HFF-Myc (cell line): ENCODE results near the gene GALNT9.
"Not testable (repeated sequence)": the region's sequence is repeated elsewhere in the genome, so short reads cannot be mapped to it uniquely, and the experiment has no call there.

ENCODE experiments used
- DNase-seq: peaks from one replicate; pipeline ENCODE4 v3.0.0-alpha.2; 2011; ENCODE audit warnings: low read depth; ENCODE audit errors: extremely low read depth
- H3K4me3 ChIP-seq: replicated peaks from 2 replicates; pipeline ENCODE4 v1.5.1; 2011; ENCODE audit warnings: low read depth, mild to moderate bottlenecking, control low read depth, low read length
- TF ChIP-seq, protein P1 (sequence below): IDR thresholded peaks from 2 replicates; pipeline ENCODE4 v1.5.1; 2012; ENCODE audit warnings: mild to moderate bottlenecking, low read depth, low read length, control low read depth; ENCODE audit errors: missing control alignments

Gene GALNT9

GRCh38 chr12:132302466-132303358, 26.7 kb downstream of the GALNT9 start:
- TF ChIP-seq, protein P1, sequence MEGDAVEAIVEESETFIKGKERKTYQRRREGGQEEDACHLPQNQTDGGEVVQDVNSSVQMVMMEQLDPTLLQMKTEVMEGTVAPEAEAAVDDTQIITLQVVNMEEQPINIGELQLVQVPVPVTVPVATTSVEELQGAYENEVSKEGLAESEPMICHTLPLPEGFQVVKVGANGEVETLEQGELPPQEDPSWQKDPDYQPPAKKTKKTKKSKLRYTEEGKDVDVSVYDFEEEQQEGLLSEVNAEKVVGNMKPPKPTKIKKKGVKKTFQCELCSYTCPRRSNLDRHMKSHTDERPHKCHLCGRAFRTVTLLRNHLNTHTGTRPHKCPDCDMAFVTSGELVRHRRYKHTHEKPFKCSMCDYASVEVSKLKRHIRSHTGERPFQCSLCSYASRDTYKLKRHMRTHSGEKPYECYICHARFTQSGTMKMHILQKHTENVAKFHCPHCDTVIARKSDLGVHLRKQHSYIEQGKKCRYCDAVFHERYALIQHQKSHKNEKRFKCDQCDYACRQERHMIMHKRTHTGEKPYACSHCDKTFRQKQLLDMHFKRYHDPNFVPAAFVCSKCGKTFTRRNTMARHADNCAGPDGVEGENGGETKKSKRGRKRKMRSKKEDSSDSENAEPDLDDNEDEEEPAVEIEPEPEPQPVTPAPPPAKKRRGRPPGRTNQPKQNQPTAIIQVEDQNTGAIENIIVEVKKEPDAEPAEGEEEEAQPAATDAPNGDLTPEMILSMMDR: no peak
- no peak for DNase-seq
- no peak overlapping the region for H3K4me3 ChIP-seq

- H3K4me3 ChIP-seq: no peak overlapping the region
- DNase-seq: no peak
- TF ChIP-seq, protein P1: no peak
Observed at GRCh38 chr12:132300789-132301722, 28.3 kb downstream of the GALNT9 start.

DNA sequence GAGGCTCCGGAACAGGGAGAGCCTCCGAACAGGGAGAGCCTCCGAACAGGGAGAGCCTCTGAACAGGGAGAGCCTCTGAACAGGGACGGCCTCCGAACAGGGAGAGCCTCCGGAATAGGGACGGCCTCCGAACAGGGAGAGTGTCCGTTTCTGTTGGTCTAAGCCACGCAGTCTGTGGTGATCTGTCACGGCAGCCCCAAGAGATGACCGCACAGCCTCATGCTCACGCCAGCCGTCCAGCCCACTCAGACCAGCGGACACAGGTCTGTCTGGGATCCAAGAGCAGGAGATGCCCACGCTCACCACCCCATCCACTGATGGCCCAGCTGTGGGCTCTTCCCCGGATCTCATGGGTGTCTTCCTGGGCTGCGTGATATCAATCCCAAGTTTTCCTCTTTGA, 33.3 kb downstream of the GALNT9 start:
- DNase-seq: no peak
- H3K4me3 ChIP-seq: no peak overlapping the region
- TF ChIP-seq, protein P1: no peak

DNA sequence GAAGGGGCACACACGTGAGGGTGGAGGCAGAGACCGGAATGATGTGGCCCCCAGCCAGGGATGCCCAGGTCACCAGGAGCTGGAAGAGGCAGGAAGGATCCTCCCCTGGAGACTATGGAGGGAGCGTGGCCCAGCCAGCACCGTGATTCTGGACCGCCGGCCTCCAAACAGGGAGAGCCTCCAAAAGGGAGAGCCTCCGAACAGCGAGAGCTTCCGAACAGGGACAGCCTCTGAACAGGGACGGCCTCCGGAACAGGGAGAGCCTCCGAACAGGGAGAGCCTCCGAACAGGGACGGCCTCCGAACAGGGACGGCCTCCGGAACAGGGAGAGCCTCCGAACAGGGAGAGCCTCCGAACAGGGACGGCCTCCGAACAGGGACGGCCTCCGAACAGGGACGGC, 33.8 kb downstream of the GALNT9 start:
- not testable (repeated sequence) for DNase-seq, H3K4me3 ChIP-seq

- H3K4me3 ChIP-seq: no peak overlapping the region
- no peak for DNase-seq
- TF ChIP-seq, protein P1: no peak
Observed at GRCh38 chr12:132295101-132295526, 34.3 kb downstream of the GALNT9 start.

- TF ChIP-seq, protein P1: no peak
- DNase-seq: no peak
- H3K4me3 ChIP-seq: no peak overlapping the region
Observed at GRCh38 chr12:132294121-132295034, 35.0 kb downstream of the GALNT9 start.
